Subcutaneous adipose tissue (tissue), 4 donors: ENCODE results near the gene HSP90AB1. TPM values are rescaled to one million over a fixed set of nuclear protein-coding genes. Genes with fewer than 3 reads are reported as not detected.

ENCODE experiments used
- CTCF ChIP-seq: fragments of 450-650 bp; IDR thresholded peaks from one replicate; pipeline ENCODE4 v1.5.1; 2016; ENCODE audit warnings: low read depth, mild to moderate bottlenecking, control low read depth, antibody characterized with exemption, moderate library complexity
- total RNA-seq, 4 donors: library from RNA; depleted of rRNA; stranded (reverse); fragments of >200 nt; gene quantifications; one replicate each; pipeline ENCODE4 v1.1.0, GENCODE V29; 2016

HSP90AB1 gene
- total RNA-seq, result 100 to 1,000 TPM; 457 to 750 (median 477) TPM

GRCh38 chr6:44246663-44247337 is at the start of gene HSP90AB1:
Gene HSP90AB1, plus strand, starts transcription at chr6:44247101. Its CDS starts 1,529 bp downstream, at chr6:44248630.
- no peak for TF ChIP-seq CTCF

GRCh38 chr6:44198684-44199083 is 48.2 kb upstream of the HSP90AB1 start:
- no peak for TF ChIP-seq CTCF

GRCh38 chr6:44199883-44200282 is 47.0 kb upstream of the HSP90AB1 start:
- no peak for TF ChIP-seq CTCF

DNA sequence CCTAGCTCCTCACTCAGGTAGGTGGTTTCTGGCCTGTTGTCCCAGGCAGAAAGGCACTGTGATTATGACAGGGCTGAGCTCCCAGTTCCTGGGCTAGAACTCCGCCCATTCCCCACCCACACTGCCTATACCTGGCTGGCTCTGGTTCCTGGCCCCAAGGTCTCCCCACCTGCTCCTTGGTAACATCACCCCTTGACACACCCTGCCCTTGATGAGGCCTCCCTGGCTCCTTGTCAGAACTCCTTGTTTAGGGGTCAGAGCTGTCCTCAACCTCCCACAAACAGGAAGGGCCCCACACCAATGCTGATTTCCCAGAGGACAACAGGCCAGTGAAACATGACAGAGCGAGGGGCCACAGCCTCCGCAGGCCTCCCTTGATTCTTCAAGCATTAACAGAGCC is 45.7 kb upstream of the HSP90AB1 start:
- no peak for TF ChIP-seq CTCF

GRCh38 chr6:44201638-44202303 is 45.1 kb upstream of the HSP90AB1 start:
- no peak for TF ChIP-seq CTCF

DNA sequence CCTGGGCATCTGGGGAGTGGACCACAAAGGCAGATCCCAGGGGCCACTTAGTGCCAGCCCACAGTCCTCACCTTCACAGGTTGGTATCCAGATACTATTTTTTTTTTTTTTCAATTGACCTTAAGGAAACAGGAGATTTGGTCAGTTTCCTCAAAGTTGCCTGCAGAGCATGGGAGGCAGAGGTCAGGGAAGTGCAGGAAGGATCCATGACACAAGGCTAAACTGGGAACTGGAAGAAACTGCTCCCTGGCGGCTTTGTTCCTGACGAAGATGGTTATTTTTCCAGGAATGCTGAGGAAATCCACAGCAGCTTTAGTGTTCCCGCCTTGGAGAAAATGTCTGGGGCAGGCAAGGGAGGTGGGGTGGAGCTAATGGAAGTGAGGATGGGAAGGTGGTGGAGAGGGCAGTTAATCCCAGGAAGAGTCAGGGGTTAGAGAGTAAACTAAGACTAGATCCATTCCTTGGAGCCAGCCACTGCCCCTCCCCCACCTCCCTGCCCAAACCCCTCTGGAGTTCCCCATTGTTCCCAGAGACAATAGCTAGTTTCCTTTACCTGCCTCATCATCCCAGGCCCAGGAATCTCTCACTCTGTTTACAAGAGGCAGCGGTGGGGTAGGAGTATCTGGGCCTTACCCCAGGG is 44.4 kb upstream of the HSP90AB1 start:
- TF ChIP-seq CTCF, result no peak
